Right hindlimb (tissue), 1 donor: ENCODE measurements around the gene CHMP4A.
A peak's percentile ranks its signal among the peaks of the same experiment; 100 is the strongest.

Experiments
- DNase-seq: peaks from one replicate; pipeline ENCODE4 v3.0.0-alpha.2; 2018

CHMP4A gene

DNA sequence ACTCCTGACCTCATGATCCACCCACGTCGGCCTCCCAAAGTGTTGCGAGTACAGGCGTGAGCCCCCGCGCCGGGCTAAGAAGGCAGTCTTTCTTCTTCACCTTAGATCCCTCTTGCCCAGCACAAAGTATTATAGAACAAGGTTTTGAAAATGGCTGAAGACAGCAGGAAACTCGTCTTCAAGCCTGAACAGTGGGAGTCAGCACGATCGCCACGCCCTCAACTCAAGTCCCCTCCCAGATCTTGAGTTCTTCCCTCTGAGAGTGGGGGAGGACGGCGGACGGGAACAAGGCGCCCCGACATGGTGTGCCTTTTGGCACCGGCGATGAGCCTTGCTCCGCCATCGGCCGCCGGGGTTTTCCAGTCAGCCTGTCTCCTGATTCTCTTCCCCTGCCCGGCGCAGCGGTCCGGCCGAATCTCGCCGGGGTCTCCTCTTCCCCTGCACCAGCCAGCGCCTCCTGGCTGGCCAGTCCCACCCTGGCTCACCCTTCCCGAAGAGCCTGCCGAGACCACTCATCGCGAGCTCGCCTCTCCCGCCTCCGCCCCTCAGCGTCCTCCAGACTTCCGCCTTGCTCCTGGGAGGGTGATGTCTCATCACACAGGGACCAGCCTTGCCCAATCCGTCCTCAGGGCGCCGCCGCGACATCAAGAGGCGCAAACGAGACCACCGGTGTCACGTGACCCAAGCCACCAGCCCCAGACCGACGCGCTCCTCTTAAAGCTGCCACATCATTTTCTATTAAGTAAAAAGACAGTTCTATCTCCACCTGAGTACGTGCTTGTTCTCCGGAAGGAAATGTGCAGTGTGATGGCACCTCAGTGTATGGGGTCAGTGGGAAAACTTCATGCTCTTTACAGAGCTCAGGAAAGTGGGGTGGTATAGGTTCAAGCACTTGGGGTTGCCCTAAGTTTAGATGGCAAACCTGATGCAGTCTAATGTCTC, at the start of gene CHMP4A:
TSS of gene CHMP4A (minus strand) at position 565 of the 942 bp plus-strand sequence. CDS start at position 516, 49 bp downstream.
- DNase-seq, result peak; percentile 98

DNA sequence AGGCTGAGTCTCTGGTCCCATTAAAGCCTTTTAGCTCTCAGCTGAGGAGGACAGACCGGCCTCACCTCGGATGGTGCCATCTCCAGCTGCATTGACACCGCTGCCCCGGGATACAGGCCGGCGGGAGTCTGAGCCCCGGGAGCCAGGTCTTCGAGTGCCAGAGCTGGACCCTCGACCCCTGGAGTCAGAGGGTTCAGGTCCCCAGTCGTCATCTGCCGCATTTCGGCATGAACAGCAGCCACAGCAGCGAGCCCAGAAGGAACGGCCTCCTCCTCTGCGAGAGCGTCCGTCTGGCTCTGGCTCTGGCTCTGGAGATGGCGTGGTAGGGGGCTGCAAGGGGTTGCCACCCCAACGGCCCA, 48.7 kb upstream of the CHMP4A start:
- no peak for DNase-seq

DNA sequence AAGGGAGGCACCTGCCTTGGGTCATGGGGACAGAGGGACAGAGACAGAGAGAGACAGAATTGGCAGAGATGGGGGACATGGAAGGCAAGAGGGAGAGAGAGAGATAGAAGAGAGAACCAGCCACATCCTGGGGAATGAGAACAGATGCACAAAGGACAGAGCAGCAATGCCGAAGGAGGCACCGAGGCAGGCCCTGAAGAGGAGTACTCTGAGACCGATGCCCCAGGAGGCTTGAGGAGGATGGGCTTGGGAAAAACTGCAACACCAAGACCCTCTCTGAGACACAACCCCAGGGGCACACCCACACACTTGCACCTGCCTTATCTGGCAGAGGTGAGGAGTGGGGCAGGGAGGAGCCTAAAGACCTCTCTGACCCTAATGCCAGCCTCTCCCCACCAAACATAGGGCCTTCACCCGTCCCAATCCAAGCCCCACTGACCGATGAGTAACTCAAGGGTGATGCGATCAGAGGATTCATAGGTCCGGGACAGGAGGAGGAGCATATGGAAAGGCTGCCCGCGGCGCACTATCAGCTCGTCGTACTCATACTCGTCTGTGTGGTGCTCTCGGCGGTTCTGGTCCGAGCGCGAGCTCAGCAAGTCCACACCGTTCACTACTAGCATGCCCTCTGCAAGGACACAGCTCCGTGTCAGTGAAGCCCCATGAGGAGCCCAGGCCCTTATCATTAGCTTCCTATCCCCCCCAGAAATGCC, 48.1 kb upstream of the CHMP4A start:
- DNase-seq, result no peak

- DNase-seq, result no peak
Measured at GRCh38 chr14:24260780-24261157, 47.5 kb upstream of the CHMP4A start.

- DNase-seq, result no peak
Measured at GRCh38 chr14:24260026-24260779, 46.9 kb upstream of the CHMP4A start.

- DNase-seq, result peak; percentile 70
Measured at GRCh38 chr14:24259282-24260025, 46.2 kb upstream of the CHMP4A start.

GRCh38 chr14:24258548-24259265, 45.4 kb upstream of the CHMP4A start:
- DNase-seq, result peak; percentile 16

- DNase-seq, result no peak
Measured at GRCh38 chr14:24258119-24258518, 44.8 kb upstream of the CHMP4A start.

DNA sequence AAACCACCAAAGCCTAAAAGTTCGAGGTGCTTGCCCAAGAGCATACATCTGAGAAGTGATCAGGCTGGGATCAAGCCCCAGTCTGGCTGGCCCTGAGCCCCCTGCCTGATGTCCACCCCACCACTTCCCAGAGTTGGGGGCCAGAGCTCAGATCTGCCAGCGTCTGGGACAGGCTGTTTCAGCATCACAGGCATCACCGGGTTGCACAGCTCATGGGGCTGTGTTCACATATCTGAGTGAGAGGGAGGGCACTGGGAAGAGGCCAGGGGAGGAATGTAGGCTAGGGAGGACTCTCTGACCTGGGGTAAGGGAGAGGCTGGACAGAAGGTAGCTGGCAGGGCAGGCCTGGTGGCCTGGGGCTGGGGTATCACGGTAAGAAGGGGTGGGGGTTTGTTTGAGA, 43.7 kb upstream of the CHMP4A start:
- DNase-seq, result no peak

- no peak for DNase-seq
Measured at GRCh38 chr14:24255931-24256711, 42.8 kb upstream of the CHMP4A start.

DNA sequence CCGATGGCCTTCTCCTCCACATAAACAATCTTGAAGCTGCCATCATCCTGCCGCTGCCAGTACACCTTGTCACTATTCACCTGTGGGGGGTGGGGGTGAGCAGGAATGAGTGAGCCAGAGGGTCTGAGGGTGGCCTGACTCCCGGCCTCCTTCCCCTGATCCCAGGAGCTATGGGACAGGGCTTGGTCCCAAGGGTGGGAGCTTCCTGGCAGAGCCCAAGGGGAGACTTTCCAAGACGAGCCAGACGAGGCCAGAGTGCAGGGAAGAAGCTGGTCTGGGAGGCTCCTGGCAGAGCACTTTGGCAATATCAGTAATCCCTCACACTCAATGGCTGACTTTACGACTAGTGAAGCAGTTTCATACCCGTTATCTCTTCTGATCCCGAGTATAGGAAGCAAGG, 42.1 kb upstream of the CHMP4A start:
- peak; percentile 15 for DNase-seq

DNA sequence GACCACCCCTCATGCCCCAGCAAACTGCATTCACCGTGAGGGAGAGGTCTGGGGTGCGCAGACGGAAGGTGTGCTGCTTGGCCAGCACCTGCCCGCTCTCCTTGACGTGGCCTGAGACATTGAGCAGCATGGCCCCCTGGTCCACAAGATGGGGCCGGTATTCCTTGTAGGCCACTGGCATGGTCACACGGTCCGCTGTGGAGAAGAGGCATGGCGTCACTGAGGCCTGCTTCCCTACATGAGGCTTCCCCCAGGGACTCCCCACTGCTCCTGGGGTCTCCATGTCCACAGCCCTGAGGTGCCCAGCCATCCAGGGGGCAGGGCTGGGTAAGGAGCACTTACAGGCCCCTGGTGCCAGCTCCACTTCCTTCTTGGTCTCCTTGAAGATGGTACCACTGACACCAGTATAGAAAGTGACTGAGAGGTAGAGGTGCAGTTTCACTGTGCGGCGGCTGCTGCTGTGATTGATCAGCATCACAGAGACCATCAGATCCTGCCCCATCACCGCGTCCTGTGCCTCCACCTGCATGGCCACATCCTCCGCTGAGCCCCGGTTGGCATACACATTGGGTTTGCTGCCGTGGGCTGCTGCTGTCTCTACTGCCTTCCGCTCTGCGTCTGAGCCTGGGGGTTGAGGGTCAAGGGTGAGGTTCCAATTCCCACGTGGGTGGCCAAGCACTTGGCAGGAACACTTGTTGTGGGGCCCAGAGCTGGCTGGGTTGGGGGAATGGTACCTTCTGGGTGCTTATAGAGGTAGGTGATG, 41.5 kb upstream of the CHMP4A start:
- DNase-seq, result peak; percentile 11

GRCh38 chr14:24253936-24254335, 40.6 kb upstream of the CHMP4A start:
- DNase-seq, result peak; percentile 12

DNA sequence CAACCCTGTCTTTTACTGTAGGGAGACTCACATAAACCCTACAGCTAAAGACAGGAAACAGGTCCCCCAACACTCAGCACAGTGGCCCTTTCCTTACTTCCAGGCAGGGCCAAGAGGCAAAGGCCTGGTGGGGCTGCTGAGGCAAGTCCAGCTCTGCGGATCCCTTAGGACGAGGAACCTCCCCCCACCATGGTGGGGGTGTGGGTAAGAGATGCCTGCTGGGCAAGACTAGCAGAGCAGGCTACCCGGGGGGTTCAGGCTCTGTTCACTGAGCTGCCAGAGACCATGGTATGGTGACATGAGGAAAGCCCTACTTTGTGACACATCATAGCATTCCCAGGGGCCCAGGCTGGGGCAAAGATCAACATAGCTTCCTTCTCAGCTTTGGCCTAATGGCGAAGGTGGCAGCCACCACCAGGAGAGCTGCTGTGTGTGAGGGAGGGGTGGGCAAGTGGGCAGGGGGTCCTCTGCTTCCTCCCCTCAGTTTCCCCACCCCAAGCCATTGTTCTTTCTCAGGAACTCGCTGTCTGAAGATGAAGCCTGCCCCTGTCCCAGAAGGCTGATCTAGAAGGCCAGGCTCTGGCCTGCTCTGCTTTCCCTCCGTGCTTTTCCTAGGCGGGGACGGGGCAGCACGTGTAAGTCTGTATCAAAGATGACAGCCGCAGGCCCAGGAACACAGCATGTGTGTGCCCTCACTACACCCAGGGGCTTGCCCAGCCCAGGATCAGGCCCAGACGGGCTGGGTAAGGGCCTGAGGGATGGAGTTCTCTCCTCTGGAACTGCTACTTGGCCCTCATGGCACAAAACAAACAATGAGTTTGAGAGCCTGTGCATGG, 39.2 kb upstream of the CHMP4A start:
- DNase-seq, result peak; percentile 13

DNA sequence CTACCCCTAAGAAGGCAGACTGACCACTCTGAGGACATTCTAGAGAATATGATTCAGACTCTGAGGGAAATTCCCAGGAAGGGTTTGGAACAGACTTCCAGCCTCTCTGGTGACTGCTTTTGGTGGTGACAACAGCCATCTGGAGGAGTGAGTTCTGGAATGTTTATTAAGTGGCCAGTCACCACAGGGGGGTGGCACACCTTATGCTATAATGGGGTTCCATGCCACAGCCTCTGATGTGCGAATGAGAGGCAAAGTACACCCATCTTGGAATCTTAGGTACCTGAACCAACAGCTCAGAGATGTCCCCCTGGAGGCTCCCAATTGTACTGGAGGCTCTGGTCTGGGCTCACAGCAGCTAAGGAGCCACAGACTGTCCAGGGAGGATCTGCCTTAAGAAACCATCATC, 38.6 kb upstream of the CHMP4A start:
- DNase-seq, result no peak

DNA sequence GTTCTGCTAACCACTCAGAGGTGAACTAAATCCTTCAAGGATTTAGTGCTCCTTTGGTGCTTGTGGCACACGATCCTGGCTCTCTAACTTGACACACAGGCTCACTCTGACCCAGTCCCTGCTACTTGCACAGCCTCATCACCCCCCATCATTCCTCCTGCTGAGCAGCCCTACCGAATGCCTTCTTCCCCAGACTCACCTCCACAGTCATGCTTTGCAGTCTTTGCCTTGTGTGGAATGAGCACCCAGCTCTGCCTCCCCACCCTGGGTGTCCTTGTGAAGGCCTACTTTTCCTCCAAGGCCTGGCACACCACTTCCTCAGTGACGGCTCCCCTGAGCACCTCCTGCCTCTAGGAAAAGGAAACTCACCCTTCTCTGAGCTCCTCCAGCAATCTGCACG, 37.1 kb upstream of the CHMP4A start:
- DNase-seq, result peak; percentile 19

GRCh38 chr14:24249230-24250021, 36.1 kb upstream of the CHMP4A start:
- DNase-seq, result no peak

DNA sequence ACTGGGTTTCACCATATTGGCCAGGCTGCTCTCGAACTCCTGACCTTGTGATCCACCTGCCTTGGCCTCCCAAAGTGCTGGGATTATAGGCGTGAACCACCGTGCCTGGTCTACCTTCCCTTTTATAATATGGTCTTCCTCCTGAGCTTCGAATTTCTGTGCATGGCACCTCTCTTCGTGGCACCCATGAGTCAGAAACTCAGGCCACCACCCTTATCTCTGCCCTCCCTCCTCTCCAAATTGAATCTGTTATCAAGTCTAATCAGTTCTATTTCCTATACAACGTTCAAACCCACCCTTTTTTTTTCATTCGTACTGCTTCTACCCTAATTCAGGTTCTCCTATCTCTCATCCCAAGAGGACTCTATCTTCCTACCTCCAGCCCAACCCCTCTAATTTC, 34.1 kb upstream of the CHMP4A start:
- no peak for DNase-seq
